K562 (cell line): ENCODE results near the gene MAGI2.

Source experiments
- GATAD2B ChIP-seq: fragments of 450-650 bp; IDR thresholded peaks from 2 replicates; pipeline ENCODE4 v1.6.1; 2017; ENCODE audit warnings: mild to moderate bottlenecking, borderline replicate concordance
- HMG20B ChIP-seq: fragments of 250-450 bp; sonication (Bioruptor Pico); IDR thresholded peaks from 2 replicates; pipeline ENCODE4 v1.5.0; 2021; ENCODE audit warnings: mild to moderate bottlenecking
- NFE2L1 ChIP-seq: fragments of 450-650 bp; IDR thresholded peaks from 2 replicates; pipeline ENCODE4 v1.6.1; 2016; ENCODE audit warnings: missing genetic modification characterization, low read depth, mild to moderate bottlenecking, missing compliant biosample characterization, moderate library complexity, borderline replicate concordance
- POLR2A ChIP-seq: fragments of 450-650 bp; conservative IDR thresholded peaks from 2 replicates; pipeline ENCODE4 v1.6.1; 2016
- POLR2AphosphoS5 ChIP-seq: IDR thresholded peaks from 2 replicates; pipeline ENCODE4 v1.6.1; 2011; ENCODE audit warnings: mild to moderate bottlenecking, low read depth, low read length, moderate library complexity; ENCODE audit not compliant: control insufficient read depth, insufficient read depth
- SMAD4 ChIP-seq: fragments of 250-450 bp; sonication (Bioruptor Pico); conservative IDR thresholded peaks from 2 replicates; pipeline ENCODE4 v1.8.0; 2021; ENCODE audit warnings: inconsistent platforms, mild to moderate bottlenecking, moderate library complexity
- TBP ChIP-seq: optimal IDR thresholded peaks from 2 replicates; pipeline ENCODE3; 2011; ENCODE audit warnings: low read depth, low read length, improper control_type of control experiment
- TOE1 ChIP-seq, 2 experiments: fragments of 450-650 bp in 1 of 2; sonication (generic) in 1 of 2; formaldehyde crosslinking in 1 of 2; IDR thresholded peaks; 2 replicates each; pipeline versions ENCODE4 v1.7.1 to v1.8.0; 2016 to 2022; ENCODE audit warnings: borderline replicate concordance in 2 of 2, mild to moderate bottlenecking in 2 of 2, antibody characterized with exemption in 1 of 2, inconsistent platforms in 1 of 2, low read depth in 1 of 2, missing genetic modification reagents in 1 of 2, moderate library complexity in 1 of 2
- YY1 ChIP-seq, 3 experiments: IDR thresholded peaks; 2 replicates each; pipeline ENCODE4 v1.6.1; 2011; ENCODE audit warnings: low read length in 2 of 3, mild to moderate bottlenecking in 2 of 3, moderate library complexity in 2 of 3, borderline replicate concordance in 1 of 3, control low read depth in 1 of 3, low read depth in 1 of 3; ENCODE audit not compliant: insufficient read depth in 3 of 3, insufficient replicate concordance in 2 of 3, control insufficient read depth in 1 of 3, insufficient read length in 1 of 3; ENCODE audit errors: extremely low read depth in 1 of 3
- TF ChIP-seq, protein P1 (sequence below), 3 experiments: IDR thresholded peaks in 2 of 3; conservative IDR thresholded peaks in 1 of 3; 2 replicates each; pipeline ENCODE4 v1.5.1; 2011 to 2012; ENCODE audit warnings: low read length in 3 of 3, mild to moderate bottlenecking in 3 of 3, control low read depth in 2 of 3, improper control_type of control experiment in 1 of 3, inconsistent platforms in 1 of 3, low read depth in 1 of 3, mixed read lengths in 1 of 3, moderate library complexity in 1 of 3; ENCODE audit not compliant: insufficient read depth in 2 of 3

- no peak for TF ChIP-seq POLR2A
- no peak for TF ChIP-seq TBP
- TF ChIP-seq YY1 (IDR thresholded peaks at IDR 0.05; ENCODE audit: borderline replicate concordance in 1 of 3, control insufficient read depth in 1 of 3, extremely low read depth in 1 of 3, insufficient read depth in 3 of 3, insufficient read length in 1 of 3, insufficient replicate concordance in 2 of 3, low read depth in 1 of 3, low read length in 2 of 3), result no peak
- TF ChIP-seq, protein P1, sequence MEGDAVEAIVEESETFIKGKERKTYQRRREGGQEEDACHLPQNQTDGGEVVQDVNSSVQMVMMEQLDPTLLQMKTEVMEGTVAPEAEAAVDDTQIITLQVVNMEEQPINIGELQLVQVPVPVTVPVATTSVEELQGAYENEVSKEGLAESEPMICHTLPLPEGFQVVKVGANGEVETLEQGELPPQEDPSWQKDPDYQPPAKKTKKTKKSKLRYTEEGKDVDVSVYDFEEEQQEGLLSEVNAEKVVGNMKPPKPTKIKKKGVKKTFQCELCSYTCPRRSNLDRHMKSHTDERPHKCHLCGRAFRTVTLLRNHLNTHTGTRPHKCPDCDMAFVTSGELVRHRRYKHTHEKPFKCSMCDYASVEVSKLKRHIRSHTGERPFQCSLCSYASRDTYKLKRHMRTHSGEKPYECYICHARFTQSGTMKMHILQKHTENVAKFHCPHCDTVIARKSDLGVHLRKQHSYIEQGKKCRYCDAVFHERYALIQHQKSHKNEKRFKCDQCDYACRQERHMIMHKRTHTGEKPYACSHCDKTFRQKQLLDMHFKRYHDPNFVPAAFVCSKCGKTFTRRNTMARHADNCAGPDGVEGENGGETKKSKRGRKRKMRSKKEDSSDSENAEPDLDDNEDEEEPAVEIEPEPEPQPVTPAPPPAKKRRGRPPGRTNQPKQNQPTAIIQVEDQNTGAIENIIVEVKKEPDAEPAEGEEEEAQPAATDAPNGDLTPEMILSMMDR (IDR thresholded peaks at IDR 0.05 in 2 of 3, conservative IDR thresholded peaks at IDR 0.05 in 1 of 3; ENCODE audit: insufficient read depth in 2 of 3, low read depth in 1 of 3, low read length in 3 of 3), result no peak
- no peak for TF ChIP-seq GATAD2B
- no peak for TF ChIP-seq HMG20B (CRISPR knock-in tag)
- TF ChIP-seq POLR2AphosphoS5, result no peak
- TF ChIP-seq NFE2L1 (tag), result no peak
- no peak for TF ChIP-seq TOE1 (IDR thresholded peaks at IDR 0.05; ENCODE audit: borderline replicate concordance)
- TF ChIP-seq TOE1 (CRISPR knock-in tag; IDR thresholded peaks at IDR 0.05; ENCODE audit: borderline replicate concordance, low read depth), result no peak
- no peak for TF ChIP-seq SMAD4
Observed at GRCh38 chr7:78165854-78166253, 1287.6 kb downstream of the MAGI2 start.
